Measurements from ENCODE around the gene MME. TPM values are rescaled to one million over a fixed set of nuclear protein-coding genes. Genes with fewer than 3 reads are reported as not detected.
"Not testable (repeated sequence)": the region's sequence is repeated elsewhere in the genome, so short reads cannot be mapped to it uniquely, and the experiment has no call there.

MME gene
- total and polyA plus RNA-seq, 10 of the 15 experiments (the other 5 are each of a cell fraction or from before 2014, with no cell fraction given): under 0.01 to 0.23 (median 0.09) TPM; not detected in 3

GRCh38 chr3:155112661-155113389, 32.7 kb downstream of the MME start (continued):
- TF ChIP-seq E2F4 (IDR thresholded peaks at IDR 0.05; ENCODE audit: low read depth, low read length) (no peak), HDGF (IDR thresholded peaks at IDR 0.05) (no peak), ESRRA (IDR thresholded peaks at IDR 0.05; ENCODE audit: low read length) (no peak), NR2C2 (IDR thresholded peaks at IDR 0.05; ENCODE audit: borderline replicate concordance, control insufficient read depth, insufficient read length, low read depth) (no peak)

GRCh38 chr3:155124745-155125144, 44.6 kb downstream of the MME start:
- CTCF ChIA-PET; in situ Hi-C loops (cut with MboI): not testable (repeated sequence)
- WGBS (ENCODE audit: insufficient coverage, insufficient replicate concordance, low lambda C conversion rate, missing lambda C conversion rate): 39% methylated on average over 3 of the region's 14 CpGs

More at GRCh38 chr3:155124745-155125144, 44.6 kb downstream of the MME start:
- H3K79me2 ChIP-seq (ENCODE audit: control insufficient read depth, insufficient read depth, low read length); ATAC-seq; H3K27ac ChIP-seq (ENCODE audit: control insufficient read depth, insufficient read depth); H3K27me3 ChIP-seq (replicated peaks in 1 of 2; ENCODE audit: control insufficient read depth in 2 of 2, insufficient read depth in 2 of 2, low read length in 1 of 2); H3K36me3 ChIP-seq (ENCODE audit: control insufficient read depth in 2 of 2, insufficient read depth in 2 of 2, low read length in 1 of 2); POLR2A ChIA-PET; RAD21 ChIA-PET (ENCODE audit: unreplicated experiment); BruUV-seq (replicated peaks); H3K4me1 ChIP-seq (ENCODE audit: control insufficient read depth, insufficient read depth, low read length); H3K4me3 ChIP-seq; H3K9me3 ChIP-seq (replicated peaks; ENCODE audit: control insufficient read depth, insufficient read depth, low read length); intact Hi-C loops (cut with micrococcal nuclease; ENCODE audit: unreplicated experiment); DNase-seq (ENCODE audit: low read depth, low spot score); SMC1A ChIA-PET (ENCODE audit: uncharacterized antibody, unreplicated experiment); H3K9ac ChIP-seq (ENCODE audit: control insufficient read depth, insufficient read depth, low read length); H3K4me2 ChIP-seq (ENCODE audit: control insufficient read depth, insufficient read depth); FAIRE-seq; H4K20me1 ChIP-seq (ENCODE audit: control insufficient read depth, insufficient read depth); H2AFZ ChIP-seq (ENCODE audit: control insufficient read depth, low read depth, low read length): not testable (repeated sequence)

Measured in GM12878 (cell line).